Astrocyte of the spinal cord (primary cell): Measurements from ENCODE around the gene HOXC4.
A peak's percentile ranks its signal among the peaks of the same experiment; 100 is the strongest.

Experiments used
- DNase-seq: peaks from one replicate; pipeline ENCODE4 v3.0.0; 2011; ENCODE audit warnings: low read depth, low spot score
- H3K4me3 ChIP-seq: 2 replicates; pipeline ENCODE4 v1.5.1; 2011; ENCODE audit warnings: low read depth, mild to moderate bottlenecking, low read length, moderate library complexity
- in situ Hi-C: cut with HindIII; loops from 2 replicates; pipeline ENCODE4 v1.10.0; 2017; ENCODE audit warnings: low sequenced_read_pairs
- TF ChIP-seq, protein P1 (sequence below): IDR thresholded peaks from 2 replicates; pipeline ENCODE4 v1.5.1; 2012; ENCODE audit warnings: low read depth, mild to moderate bottlenecking, low read length, inconsistent platforms

HOXC4 gene

DNA sequence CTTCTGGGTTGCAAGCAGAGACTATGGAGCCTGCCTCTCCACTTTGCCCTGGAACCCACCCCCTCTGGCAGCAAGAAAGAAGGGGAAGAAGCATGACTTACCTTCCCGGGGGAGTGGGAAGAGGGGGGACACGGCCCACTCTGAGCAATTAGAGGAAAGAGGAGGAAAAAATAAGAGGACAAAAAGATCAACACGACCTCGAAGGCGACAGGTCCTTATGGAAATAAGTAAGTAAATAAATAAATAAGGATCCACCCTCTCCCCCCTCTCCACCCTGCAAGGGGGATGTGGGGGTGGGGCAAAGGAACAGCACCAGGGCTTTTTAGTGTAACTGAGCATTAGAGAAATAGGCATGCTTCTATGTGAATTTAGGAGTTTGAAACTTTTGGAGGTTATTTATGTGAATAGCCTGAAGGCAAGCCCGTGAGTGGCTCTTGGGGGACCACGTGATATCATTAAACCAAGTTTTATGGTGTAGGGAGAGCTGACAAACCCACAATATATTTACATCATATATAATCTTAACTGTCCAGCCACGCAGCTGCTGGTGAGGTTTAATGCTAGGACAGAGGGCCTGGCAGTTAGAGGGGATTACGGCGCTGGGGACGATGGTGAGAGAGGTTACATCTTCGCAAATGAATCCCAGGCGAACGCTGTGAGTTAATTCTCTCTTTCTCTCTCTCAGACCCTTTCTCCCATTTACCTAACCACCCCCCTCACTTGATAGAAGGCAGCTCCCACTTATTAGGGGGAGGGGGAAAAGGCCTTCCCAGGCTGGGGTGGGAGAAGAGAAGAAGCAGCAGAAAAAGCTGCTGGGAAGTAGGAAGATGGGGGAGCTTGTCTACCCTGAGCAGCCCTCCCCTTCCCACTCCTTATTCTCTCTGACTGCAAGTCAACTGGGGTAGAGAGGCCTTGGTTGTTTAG, 16.0 kb upstream of the HOXC4 start:
- DNase-seq: no peak
- in situ Hi-C loops: no loop called here

DNA sequence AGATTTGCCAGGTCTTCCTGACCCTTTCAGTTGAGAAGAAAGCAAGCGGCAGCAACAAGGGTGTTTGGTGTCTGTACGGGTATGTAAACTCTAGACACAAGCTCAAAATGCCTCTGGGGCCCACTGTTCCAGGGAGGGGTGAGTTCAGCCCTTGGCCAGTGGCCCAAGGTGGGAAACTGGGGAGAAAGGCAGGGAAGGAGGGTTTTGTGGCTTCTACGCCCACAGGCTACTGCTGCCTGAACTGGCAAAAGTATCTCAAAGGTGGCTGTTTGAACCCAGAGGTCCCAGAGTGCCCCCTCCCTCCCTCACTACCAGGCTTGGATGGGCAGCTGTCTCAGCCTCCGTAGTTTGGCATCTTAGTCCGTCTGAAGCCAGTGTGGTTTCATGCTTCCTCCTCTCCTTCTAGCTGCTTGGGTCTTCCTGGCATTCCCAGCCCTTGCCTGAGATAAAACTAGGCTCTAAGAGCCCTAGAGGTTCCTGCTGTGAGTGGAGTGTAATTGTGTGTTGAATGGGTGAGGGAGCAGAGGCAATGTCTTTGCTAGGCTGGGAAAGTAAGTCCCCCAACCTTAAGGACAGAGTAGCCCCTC, 15.3 kb upstream of the HOXC4 start:
- TF ChIP-seq, protein P1, sequence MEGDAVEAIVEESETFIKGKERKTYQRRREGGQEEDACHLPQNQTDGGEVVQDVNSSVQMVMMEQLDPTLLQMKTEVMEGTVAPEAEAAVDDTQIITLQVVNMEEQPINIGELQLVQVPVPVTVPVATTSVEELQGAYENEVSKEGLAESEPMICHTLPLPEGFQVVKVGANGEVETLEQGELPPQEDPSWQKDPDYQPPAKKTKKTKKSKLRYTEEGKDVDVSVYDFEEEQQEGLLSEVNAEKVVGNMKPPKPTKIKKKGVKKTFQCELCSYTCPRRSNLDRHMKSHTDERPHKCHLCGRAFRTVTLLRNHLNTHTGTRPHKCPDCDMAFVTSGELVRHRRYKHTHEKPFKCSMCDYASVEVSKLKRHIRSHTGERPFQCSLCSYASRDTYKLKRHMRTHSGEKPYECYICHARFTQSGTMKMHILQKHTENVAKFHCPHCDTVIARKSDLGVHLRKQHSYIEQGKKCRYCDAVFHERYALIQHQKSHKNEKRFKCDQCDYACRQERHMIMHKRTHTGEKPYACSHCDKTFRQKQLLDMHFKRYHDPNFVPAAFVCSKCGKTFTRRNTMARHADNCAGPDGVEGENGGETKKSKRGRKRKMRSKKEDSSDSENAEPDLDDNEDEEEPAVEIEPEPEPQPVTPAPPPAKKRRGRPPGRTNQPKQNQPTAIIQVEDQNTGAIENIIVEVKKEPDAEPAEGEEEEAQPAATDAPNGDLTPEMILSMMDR: no peak
- DNase-seq: no peak
- H3K4me3 ChIP-seq: peak overlapping the region; percentile 8
- in situ Hi-C loops: no loop called here

More for the DNA sequence above, 16.0 kb upstream of the HOXC4 start:
- TF ChIP-seq, protein P1: no peak
- no peak overlapping the region for H3K4me3 ChIP-seq

DNA sequence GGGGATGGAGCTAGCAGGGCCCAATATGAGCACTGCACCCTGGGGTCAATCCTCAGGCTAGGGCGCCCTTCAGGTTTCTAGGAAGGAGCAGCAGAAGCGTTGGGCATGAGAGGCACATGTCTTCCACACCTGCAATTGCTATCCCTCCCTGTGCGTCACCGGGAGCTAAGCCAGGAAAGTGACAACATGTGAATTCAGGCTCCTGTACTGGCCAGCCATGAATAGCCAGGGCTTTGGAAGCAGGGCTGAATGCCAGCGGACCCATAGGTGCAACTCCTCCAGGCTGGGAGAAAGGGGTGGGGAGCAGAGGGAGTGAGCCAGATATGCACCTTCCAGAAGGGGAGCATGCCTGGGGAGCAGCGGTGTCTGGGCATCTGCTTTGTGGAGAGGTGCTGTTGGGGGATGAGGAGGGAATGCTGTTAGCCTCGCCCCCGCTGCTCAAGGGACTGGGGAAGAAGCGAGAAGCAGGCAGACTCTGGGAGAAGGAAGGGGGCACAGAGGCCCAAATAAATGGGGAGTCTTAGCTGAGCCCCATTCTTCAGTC, 14.7 kb upstream of the HOXC4 start:
- peak overlapping the region; percentile 3 for H3K4me3 ChIP-seq
- in situ Hi-C loops: no loop called here
- TF ChIP-seq, protein P1: no peak
- no peak for DNase-seq

DNA sequence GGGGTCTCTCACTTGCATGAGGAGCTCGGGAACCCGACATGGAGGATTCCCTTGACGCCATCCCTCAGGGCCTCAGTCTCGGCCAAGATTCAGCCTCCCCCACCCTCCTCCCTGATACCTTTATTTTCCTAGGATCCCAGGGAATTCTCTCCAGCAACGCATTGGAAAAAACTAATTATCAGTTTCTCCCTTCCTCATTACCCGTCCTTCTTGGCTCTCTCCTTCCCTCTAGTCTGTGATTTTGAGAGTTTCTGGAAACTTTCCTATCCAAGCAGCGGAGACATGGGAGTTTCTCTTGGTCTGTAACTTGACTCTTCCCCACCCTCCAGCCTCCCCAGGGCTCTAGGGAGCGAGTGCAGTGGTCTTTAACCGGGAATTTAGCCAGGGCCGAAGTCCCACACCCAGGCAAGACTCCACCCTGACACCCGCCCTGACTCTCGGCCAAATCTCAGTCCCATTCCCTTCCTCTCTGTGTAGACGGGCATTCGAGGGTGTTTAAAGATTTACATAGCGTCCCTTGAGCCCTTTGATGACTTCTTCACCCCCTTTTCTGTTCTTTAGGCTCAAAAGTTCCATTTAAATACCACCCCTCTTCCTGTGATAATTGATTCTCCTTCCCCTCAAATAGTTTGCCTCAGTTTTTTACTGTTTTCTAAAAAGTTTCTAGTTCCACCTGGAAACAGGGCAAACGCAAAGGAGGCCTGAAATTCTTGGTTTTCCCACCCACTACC, 14.1 kb upstream of the HOXC4 start:
- peak overlapping the region; percentile 3 for H3K4me3 ChIP-seq
- TF ChIP-seq, protein P1: no peak
- in situ Hi-C loops: no loop called here
- peak; percentile 52 for DNase-seq

DNA sequence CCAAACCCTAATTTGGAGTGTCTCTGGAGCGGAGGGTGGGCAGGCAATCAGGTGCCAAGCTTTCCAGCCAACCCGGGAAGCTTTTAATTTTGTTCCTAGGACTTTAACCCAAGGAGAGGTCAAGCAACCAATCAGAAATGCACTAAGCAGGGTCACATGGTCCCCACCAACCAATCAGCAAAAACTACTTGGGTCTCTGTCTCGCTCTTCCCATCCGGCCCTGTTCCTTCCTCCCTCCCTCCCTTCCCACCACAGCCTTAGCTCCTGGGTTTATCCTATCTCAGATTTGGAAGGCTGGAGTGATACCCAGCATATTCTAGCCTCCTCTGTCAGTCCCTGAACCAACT, 13.5 kb upstream of the HOXC4 start:
- TF ChIP-seq, protein P1: no peak
- no peak for DNase-seq
- H3K4me3 ChIP-seq: no peak overlapping the region
- in situ Hi-C loops: no loop called here

DNA sequence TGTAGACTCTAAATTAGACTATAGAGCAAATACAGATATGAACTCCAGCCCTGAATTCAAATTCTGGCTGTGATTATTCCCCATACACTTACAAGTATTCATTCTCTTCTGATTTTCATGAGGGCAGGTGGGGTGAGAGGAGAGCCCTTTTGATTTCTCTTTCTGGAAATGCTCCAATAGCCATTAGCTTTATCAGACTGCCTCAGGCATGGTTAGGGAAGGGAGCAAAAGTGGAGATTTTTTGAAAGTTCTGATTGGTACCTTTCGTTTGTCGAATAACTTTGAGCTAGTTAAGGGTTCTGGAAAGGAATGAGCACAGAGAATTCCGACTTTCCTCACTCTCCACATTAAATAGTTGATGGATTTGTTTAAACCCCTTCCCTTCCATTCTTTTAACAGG, 13.0 kb upstream of the HOXC4 start:
- in situ Hi-C loops: no loop called here
- no peak overlapping the region for H3K4me3 ChIP-seq
- DNase-seq: no peak
- TF ChIP-seq, protein P1: no peak
